ENCODE data around the gene TTC33. TPM values are rescaled to one million over a fixed set of nuclear protein-coding genes. Genes with fewer than 3 reads are reported as not detected.
"Not testable (repeated sequence)": the region's sequence is repeated elsewhere in the genome, so short reads cannot be mapped to it uniquely, and the experiment has no call there.

The TTC33 gene
- total RNA-seq, 1 experiment from 2014 or later = 27.6 TPM

DNA sequence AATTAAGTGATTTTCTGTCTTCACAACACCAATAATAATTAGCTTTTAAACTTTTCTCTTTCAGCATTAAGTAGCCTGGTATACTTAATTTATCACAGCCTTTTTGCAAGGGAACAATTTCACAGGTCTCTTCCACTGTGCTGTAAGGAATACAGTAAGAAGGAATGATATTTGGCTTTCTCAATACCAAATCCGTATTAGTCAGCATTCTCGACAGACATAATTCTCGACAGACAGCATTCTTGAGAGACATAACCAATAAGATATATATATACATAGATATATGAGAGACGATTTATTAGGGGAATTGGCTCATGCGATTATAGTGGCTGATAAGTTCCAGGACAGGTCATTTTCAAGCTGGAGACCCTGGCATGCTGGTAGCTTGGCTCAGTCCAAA, 24.4 kb upstream of the TTC33 start:
- DNase-seq (ENCODE audit: low spot score) = no peak

DNA sequence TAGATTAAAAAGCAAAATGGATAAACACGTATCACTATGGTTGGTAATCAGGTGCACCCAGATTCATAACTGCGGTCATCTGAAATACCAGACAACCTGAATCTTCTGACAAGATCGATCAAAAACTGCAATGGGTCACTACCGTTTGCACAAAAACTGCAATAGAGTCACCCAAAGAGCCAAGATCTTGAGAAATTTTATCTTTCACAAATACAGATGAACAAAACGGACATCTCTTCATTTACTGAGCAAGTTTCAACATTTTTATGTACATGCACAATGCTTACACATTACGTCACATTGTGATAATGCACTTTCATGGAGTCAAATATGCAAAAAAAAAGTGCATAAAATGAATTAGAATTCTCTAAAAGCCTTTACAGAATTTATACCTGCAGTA, 23.8 kb upstream of the TTC33 start:
- DNase-seq (ENCODE audit: low spot score) = no peak

DNA sequence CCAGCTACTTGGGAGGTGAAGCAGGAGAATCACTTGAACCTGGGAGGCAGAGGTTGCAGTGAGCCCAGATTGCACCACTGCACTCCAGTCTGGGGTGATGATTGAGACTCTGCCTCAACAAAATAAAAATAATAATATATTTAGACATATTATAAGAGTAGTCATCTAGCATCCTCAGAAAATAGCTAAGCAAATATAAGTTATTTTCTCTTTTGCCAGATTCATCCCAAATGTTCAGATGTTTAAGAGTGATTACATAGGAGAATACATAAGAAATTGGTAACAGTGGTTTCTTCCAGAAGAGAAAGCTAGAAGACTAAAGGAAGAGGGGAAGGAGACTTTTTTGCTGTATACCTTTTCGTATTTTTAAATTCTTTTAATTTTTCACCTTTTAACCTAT, 22.4 kb upstream of the TTC33 start:
- no peak for DNase-seq (ENCODE audit: low spot score)

DNA sequence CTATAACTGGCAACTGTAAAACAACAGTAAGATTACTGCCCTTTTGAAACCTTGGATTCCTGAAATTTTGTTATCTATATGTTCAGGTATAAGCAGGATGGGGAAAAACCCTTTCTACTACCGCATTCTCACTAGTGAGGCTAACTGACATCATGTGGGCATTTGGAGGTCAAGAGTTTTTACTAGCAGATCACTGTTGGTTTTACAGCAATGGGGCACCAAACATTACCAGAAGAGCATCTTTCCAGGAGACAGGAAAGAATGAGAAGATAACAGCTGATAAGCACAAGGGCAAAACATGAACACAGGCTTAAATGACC, 20.9 kb upstream of the TTC33 start:
- no peak for DNase-seq (ENCODE audit: low spot score)

DNA sequence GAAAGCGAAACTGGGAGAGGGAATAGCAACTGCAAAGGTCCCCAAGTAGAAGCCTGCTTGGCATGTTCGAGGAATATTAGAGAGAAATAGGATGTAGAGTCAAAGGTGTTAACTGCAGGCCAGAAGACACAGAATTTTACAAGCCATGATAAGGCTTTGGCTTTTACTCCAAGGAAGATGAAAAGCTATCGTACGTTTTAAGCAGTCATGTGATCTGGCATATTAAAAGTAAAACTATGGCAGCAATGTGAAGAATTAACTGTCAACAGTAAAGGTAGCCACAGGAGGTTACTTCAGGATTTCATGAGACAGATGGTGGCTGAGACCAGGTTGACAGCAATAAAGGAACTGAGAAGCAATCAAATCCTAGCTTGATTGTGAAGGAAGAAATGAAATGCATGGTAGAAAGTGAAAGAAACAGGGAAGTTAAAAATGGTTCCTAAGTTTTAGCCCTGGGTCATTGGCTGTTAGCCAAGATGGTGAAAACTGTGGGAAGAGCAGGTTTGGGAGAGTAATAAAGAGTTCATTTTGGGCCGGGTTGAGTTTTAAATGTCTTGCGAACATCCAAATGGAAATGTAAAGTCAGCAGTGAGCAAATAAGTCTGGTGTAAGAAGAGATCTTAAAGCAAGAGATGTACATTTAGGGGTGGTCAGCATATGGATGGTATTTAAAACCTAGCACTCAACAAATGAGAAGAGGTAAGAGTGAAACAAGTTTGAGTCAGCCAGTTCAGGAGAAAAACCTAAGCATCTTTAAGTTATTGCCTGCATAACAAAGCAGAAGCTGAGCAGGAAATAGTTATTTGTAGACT, 20.3 kb upstream of the TTC33 start:
- DNase-seq (ENCODE audit: low spot score) = no peak

DNA sequence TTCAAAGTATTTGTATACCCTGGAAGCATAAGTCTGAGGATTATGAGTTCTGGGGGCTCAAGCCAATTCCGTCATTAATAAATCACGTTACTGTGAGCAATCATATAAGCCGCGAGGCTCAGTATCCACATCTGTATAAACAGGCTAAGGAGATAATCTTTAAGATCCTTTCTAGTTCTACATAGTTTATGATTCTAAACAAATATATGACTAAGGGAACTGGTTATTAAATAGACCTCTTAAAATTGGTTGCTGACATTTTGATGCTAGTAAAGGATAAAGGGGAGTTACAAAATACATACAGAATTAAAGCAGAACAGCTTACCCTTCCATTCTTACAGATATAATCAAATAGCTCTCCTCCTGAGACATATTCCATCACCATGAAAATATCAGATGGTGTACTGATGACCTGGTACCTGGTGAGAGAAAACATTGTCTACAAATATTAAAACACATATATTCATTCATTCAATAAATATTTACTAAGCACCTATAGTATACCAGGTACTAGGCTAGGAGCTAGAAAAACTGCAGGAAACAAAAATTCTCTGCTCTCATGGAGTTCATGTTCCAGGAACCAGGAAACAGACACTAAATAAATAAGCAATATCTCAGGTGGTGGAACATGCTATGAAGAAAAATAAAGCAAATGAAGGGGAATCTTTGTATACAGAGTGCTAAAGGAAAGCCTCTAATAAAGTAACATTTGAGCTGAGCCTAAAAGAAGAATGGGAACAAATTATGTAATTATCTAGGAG, 19.5 kb upstream of the TTC33 start:
- DNase-seq (ENCODE audit: low spot score) = no peak

DNA sequence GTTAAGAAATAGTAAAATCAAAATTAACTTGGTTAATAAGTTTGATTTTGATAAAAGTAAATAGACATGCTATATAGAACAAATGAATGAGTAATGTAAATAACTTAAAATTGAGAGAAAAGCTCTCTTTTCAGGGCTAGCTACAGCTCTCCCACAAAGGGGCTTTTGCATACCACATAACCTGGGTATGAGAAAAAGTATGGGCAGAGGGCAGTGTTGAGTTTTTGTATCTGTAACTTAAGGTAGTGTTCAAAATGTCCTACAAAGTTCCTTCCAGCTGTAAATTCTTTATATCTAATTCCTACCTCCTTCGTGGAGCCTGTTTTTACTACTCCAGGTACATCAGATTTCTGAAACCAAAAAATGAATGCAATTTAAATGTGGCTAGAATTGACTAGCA, 18.9 kb upstream of the TTC33 start:
- no peak for DNase-seq (ENCODE audit: low spot score)

DNA sequence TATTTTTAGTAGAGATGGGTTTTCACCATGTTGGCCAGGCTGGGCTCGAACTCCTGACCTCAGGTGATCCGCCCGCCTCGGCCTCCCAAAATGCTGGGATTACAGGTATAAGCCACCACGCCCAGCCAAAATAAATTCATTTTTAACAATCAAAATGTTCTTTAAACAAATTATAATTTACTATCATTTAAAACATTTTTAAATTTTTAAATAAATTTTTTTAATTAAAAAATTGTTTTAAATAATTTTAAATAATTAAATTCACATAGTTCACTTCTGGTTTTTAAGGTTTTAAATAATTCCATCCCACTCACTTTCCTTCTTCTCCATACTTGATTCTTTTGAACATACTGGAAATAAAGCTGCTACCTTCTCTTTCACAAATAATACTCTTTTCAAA, 15.0 kb upstream of the TTC33 start:
- DNase-seq (ENCODE audit: low spot score) = no peak

DNA sequence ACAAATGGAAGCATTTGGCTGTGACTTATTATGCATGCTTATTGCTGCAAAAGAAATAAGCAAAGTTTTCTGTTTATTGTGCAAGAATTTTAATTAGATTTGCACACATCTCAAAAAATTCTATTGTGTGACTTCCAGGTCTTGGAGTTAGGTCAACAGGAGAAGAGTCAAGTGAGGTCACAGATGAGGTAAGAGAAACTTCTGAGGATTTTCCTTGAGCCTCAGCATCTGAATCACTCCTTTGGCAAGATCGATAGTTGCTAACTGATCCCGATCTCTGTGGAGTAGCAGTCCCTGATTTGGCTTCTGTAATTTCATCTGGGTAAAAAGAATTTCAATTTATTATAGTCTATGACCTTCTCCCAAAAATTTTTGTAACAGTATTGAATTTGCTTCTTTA, 6.9 kb upstream of the TTC33 start:
- no peak for DNase-seq (ENCODE audit: low spot score)

DNA sequence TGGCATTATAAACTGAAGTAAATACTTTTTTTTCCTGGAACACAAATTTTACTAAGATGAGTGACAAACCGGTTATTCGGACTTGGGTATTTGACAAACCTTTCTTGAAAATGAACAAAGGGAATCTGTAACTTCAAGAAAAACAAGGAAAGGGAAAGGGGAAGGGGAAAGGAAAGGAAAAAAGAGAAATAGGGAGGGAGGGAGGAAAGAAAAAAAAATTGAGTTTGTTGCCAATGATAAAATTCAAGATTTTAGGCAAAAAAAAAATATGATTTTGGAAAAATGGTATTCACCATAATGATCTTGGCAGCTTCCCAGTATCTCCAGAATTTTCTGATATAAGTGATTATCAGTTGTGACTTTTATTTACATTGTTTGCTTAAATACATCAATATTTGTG, 1.6 kb upstream of the TTC33 start:
- DNase-seq (ENCODE audit: low spot score) = no peak

DNA sequence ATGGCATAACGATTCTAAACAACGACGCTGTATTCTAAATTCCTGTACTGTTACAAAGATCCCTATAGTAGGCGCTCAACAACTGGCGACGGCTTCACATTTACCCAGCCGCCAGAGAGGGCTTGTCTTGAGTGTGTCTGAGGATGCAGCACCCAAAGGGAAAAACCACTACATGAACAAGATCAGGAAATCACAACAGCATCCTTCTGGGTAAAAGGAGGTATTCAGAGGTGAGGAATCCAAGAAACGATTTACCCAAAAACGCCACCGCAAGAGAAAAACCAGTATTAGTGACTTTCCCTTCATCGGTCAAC, 711 bp downstream of the TTC33 start:
- peak; percentile 83 for DNase-seq (ENCODE audit: low spot score)

DNA sequence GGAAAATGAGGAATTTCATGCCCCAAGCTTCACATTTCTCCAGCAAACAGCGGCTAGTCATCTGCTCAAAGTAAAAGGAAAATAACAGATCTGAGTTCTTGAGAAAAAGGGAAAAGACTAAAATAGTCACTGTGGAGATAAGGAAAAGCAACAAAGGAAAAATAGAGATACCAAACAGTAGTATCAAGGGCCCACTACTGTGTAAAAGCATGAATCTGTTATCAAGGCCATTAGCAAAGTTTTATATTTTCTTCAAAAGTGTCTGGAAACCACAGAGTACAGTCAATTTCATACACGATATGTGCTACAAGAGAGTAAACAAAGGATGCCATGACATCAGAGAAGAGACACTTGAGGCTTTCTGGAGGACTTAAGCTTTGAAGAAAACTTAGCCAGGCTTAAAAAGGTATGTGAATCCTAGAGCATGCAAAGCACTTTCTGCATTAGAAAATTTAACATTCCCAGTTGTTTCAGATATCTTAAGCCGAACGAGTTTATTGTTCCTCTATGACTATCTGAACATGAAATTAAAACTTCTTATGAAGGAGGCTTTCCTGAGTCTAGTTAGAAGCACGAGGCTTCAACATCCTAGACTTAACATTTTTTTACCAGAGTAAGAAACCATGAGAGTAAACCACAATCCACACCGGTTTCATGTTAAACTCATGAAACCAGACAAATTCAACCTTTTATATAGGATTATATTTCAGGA, 1.2 kb downstream of the TTC33 start:
- peak; percentile 20 for DNase-seq (ENCODE audit: low spot score)

DNA sequence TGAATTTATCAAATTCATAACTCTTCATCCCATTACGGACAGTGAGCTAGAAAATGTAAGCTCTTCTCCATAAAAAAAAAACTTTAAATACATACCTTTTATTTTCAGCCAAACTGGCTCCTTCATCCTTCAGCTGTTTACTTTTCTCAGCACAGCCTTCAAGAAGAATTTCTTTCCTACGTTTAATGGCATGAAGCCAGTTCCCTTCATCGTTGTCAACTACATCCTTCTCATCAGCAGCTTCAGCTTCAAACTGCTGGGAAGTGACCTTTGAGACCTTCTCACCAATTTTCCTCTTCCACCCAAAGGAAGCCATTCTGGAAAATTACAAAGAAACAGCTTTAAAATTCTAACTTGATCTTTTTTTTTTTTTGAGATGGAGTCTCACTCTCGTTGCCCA, 9.1 kb downstream of the TTC33 start:
- no peak for DNase-seq (ENCODE audit: low spot score)

DNA sequence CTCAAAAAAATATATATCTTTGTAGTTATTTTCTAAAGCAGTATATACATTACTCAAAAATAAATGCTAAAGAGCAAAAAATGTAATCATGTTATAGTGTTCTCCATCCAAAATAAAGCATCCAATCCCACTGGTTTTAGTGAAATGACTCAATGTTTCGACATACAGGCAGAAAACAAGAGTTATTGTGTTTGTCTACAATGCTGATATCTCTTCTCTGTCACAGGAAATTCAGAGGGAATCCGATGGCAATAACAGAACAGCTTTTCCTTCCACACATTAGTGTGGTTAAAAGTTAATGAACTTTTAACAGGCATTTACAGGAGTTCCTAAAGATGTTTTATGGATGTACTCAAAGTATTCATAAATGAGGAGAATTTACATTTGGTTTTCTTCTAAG, 12.0 kb downstream of the TTC33 start:
- DNase-seq (ENCODE audit: low spot score) = no peak

DNA sequence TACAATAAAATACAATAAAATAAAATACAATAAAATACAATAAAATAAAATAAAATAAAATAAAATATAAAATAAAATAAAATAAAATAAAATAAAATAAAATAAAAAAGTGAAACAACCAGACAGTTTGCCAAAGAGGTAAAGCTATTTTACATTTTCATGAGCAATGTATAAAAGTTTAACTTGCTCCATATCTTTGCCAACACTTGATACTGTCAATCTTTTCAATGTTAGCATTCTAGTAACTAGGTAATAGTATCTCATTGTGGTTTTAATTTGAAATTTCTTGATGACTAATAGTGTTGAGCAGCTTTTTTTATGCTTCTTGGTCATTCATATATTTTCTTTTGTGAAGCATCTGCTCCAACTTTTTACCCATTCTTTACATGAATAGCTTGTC, 17.3 kb downstream of the TTC33 start:
- no peak for DNase-seq (ENCODE audit: low spot score)

DNA sequence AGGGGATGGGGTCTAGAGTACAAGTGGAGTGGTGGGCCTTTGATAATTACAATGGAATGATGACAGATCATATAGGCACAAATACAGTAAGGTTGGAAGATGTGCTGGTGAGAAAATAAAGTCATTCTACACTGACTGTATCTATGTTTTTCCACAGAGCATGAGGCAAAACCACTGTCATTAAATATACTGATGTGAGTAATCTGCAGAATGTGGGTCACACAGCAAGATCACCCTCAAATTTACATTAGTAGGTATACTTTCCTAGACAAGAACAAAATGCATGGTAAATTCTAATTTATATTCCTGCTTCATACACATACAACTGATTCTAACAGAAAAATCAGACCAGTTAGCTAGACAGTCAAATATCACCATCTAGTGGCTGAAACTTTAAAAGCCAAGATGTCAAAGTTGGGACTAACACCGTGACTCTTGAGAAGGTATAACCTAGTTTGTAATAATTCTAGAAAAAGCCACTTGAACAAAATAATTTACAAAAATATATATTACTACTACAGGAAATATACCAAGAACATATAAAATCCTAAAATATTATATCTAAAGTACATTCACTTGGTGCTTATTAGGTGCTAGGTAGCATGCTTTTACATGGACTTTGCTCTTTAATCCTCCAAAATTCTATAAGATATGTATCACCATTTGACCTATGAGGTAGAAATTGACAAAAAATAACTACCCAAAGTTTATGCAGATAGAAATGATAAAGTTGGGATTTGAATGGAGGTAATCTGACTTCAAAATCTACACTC, 19.5 kb downstream of the TTC33 start:
- DNase-seq (ENCODE audit: low spot score) = peak; percentile 60

DNA sequence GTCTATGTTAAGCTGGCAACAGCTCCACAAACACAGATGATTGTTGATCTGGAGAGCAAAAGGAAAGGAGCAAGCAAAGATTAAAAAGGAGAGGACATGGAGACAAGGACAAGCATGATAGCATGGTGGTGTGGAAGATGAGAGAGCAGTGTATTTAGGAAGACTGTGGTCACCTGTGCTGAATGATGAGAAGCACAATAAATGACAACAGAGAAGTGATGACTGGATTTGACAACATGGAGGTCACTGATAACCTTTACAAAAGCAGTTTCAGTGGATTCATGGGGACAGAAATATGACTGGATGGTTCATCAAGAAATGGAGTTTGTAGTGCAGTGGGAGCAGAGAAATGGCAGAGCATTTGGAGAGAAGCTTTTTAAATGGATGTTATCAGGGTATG, 20.2 kb downstream of the TTC33 start:
- no peak for DNase-seq (ENCODE audit: low spot score)

DNA sequence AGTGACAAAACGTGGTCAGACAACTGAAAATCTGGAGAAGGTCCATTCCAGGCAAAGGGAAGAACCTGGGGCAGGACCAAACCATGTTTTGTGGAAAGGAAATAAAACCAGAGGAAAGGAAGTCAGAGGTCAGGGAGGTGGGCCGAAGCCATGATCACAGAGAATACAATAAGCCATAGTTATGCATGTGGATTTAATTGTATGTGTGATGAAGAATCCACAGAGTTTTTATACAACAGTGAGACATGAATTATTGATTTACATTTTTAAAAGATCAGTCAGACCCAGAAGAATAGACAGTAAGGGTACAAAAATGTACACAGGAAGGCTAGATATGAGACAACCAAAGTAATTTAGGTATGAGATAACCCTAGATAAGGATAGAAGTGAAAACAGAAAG, 20.8 kb downstream of the TTC33 start:
- no peak for DNase-seq (ENCODE audit: low spot score)

DNA sequence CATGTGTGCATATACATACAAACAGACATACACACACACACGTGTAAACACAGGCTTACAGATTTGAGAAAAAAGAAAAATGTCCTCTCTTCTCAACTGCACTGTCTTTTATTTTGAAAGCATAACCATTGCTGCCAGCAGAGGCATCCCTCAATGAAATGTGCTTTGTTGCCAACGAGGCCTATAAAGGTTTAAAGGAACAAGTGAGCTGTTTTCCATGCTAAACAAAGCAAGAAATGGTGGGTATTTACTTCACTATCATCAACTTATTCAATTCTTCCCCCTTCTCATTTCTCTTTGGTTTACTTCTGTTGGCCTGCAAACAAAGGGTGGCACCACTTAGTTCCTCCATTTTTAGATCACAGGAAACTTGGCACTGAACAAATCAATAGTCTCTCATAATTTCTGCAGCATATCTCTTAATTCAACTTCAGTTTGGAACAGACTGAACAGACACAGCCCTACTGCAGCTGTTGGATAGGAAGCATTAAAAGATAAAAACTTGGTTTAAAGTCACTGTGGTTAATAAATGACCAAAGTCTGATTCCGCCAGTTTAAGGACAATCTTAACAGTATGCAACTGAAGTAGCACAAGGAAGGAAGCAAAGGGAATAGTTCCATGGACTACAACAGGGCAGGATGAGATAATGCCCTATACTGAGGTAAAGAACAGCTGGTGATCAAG, 21.7 kb downstream of the TTC33 start:
- no peak for DNase-seq (ENCODE audit: low spot score)

DNA sequence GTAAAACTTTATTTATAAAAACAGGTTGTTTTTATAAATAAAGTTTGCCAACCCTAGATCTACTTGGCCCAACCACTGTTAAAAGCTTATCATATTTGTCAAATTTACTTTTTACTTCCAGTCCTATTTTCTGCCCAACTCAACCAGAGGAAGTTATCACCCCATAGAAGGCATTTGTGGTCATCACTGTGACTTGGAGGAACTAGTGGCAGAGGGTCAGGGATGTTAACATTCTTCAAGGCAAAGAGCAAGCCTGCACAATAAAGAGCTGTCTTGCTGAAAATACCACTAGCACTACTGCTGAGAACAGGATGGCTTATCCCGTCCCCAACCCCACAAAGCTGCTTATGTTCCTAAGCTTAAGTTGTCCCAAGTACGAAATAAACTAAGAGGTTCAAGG, 22.3 kb downstream of the TTC33 start:
- no peak for DNase-seq (ENCODE audit: low spot score)

DNA sequence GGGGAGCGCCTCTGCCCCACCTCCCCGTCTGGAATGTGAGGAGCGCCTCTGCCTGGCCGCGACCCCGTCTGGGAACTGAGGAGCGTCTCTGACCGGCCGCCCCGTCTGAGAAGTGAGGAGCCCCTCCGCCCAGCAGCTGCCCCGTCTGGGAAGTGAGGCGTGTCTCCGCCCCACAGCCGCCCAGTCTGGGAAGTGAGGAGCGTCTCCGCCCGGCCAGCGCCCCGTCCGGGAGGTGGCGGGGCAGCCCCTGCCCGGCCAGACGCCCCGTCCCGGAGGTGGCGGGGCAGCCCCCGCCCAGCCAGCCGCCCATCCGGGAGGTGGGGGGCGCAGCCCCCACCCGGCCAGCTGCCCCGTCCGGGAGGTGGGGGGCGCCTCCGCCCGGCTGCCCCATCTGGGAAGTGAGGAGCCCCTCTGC, 33.3 kb downstream of the TTC33 start:
- DNase-seq (ENCODE audit: low spot score) = not testable (repeated sequence)

DNA sequence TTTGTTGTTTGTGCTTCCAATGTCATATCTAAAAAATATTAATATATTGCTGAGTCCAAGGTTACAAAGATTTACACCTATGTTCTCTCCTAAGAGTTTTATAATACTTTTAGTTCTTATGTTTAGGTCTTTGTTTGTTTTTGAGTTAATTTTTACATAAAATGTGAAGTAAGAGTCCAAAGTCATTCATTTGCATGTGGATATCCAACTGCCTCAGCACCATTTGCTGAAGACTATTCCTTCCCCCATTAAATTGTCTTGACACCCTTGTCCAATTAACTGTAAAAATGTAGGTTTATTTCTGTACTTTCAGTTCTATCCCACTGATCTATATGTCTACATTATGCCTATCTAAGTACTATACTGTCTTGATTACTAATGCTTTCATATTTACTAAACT, 35.7 kb downstream of the TTC33 start:
- DNase-seq (ENCODE audit: low spot score) = no peak
